K562 (cell line): ENCODE data around the gene TTC39B. TPM values are rescaled to one million over a fixed set of nuclear protein-coding genes. Genes with fewer than 3 reads are reported as not detected.

ENCODE experiments used
- ATAC-seq: fragments of 200-7000 bp; cut with Tn5 transposase; 3 replicates; pipeline ENCODE4 v1.9.1; 2020; ENCODE audit warnings: moderate library complexity
- BruUV-seq: library from RNA; stranded (reverse); fragments of 400-500 nt; replicated peaks from 2 replicates; lab custom pipeline; 2021; lab: Mats Ljungman, UMichigan
- CTCF ChIA-PET: fragments of 300-600 bp; formaldehyde crosslinking; extraction: SDS; loops from one replicate; lab custom pipeline; 2021; ENCODE audit warnings: low intra/inter-chr PET ratio; lab: Yijun Ruan, JAX
- POLR2A ChIA-PET: fragments of 300-600, 350-650 bp; sonication (Branson Sonifier 250); formaldehyde crosslinking; extraction: SDS; loops from one replicate; lab custom pipeline; 2021; ENCODE audit warnings: antibody characterized with exemption, inconsistent platforms; lab: Yijun Ruan, JAX
- DNase-seq, 4 experiments: peaks; one replicate each; pipeline versions ENCODE4 v3.0.0 to v3.0.0-alpha.2; 2011 to 2018; ENCODE audit warnings: low spot score in 3 of 4, mixed read lengths in 3 of 4; ENCODE audit errors: extremely low read depth in 1 of 4
- FAIRE-seq: peaks from 2 replicates; lab custom pipeline; 2011; peaks lifted over from hg19 to GRCh38; lab: Jason Lieb, UNC
- H2AFZ ChIP-seq: 2 replicates; pipeline ENCODE4 v1.6.0; 2011; ENCODE audit warnings: low read depth, low read length, control low read depth, inconsistent platforms
- H3K27ac ChIP-seq: fragments of 200-600 bp; 3 replicates; pipeline ENCODE4 v1.8.0; 2011; ENCODE audit warnings: low read depth, mild to moderate bottlenecking, control low read depth, inconsistent platforms, low read length, moderate library complexity, mixed read lengths; ENCODE audit errors: extremely low read depth
- H3K27me3 ChIP-seq, 2 experiments: fragments of 300-600 bp in 1 of 2; 2 replicates in 1 of 2; 3 replicates in 1 of 2; pipeline versions ENCODE4 v1.6.0 to v1.8.0; 2011; ENCODE audit warnings: inconsistent platforms in 2 of 2, low read length in 2 of 2, mild to moderate bottlenecking in 1 of 2, mixed read lengths in 1 of 2, moderate library complexity in 1 of 2; ENCODE audit not compliant: control insufficient read depth in 2 of 2, insufficient read depth in 2 of 2
- H3K36me3 ChIP-seq: fragments of 300-600 bp; 3 replicates; pipeline ENCODE4 v1.8.0; 2011; ENCODE audit warnings: mild to moderate bottlenecking, low read length, inconsistent platforms; ENCODE audit not compliant: control insufficient read depth, insufficient read depth
- H3K4me1 ChIP-seq, 2 experiments: fragments of 200-600 bp in 1 of 2; replicated peaks in 1 of 2; 2 replicates in 1 of 2; 3 replicates in 1 of 2; pipeline versions ENCODE4 v1.5.1 to v1.8.0; 2011; ENCODE audit warnings: inconsistent platforms in 2 of 2, low read length in 2 of 2, mild to moderate bottlenecking in 1 of 2, mixed read lengths in 1 of 2, moderate library complexity in 1 of 2; ENCODE audit not compliant: control insufficient read depth in 2 of 2, insufficient read depth in 2 of 2
- H3K4me2 ChIP-seq: 2 replicates; pipeline ENCODE4 v1.6.1; 2011; ENCODE audit warnings: low read length, control low read depth, inconsistent platforms, mixed read lengths; ENCODE audit not compliant: insufficient read depth
- H3K4me3 ChIP-seq: fragments of 200-600 bp; sonication (generic), shearing (Covaris generic); 2 replicates; pipeline ENCODE4 v1.5.1; 2016; ENCODE audit warnings: control low read depth, inconsistent platforms
- H3K79me2 ChIP-seq: fragments of 200-600 bp; 3 replicates; pipeline ENCODE4 v1.8.0; 2011; ENCODE audit warnings: low read length, inconsistent platforms; ENCODE audit not compliant: control insufficient read depth, insufficient read depth
- H3K9ac ChIP-seq, 2 experiments: 2 replicates each; pipeline versions ENCODE4 v1.6.0 to v1.6.1; 2011; ENCODE audit warnings: low read depth in 2 of 2, low read length in 2 of 2, control low read depth in 1 of 2, inconsistent platforms in 1 of 2, mild to moderate bottlenecking in 1 of 2, mixed read lengths in 1 of 2; ENCODE audit not compliant: insufficient read depth in 1 of 2
- H3K9me1 ChIP-seq: one replicate; pipeline ENCODE4 v1.6.0; 2011; ENCODE audit warnings: inconsistent platforms, mild to moderate bottlenecking, low read length, moderate library complexity; ENCODE audit not compliant: control insufficient read depth, insufficient read depth
- H3K9me3 ChIP-seq: replicated peaks from 2 replicates; pipeline ENCODE4 v1.5.1; 2011; ENCODE audit warnings: low read depth, low read length, inconsistent platforms; ENCODE audit not compliant: control insufficient read depth, insufficient read depth
- H4K20me1 ChIP-seq: replicated peaks from 2 replicates; pipeline ENCODE4 v1.6.1; 2011; ENCODE audit warnings: low read length, inconsistent platforms, mixed read lengths; ENCODE audit not compliant: control insufficient read depth, insufficient read depth
- ARID4B ChIP-seq: sonication (generic); formaldehyde crosslinking; IDR thresholded peaks from 2 replicates; pipeline ENCODE4 v1.8.0; 2022; ENCODE audit warnings: mild to moderate bottlenecking, missing genetic modification reagents
- KDM2B ChIP-seq: fragments of 250-450 bp; sonication (Bioruptor Pico); IDR thresholded peaks from 2 replicates; pipeline ENCODE4 v1.8.0; 2021; ENCODE audit warnings: mild to moderate bottlenecking, moderate library complexity
- ZNF778 ChIP-seq: fragments of 450-650 bp; formaldehyde crosslinking; IDR thresholded peaks from 2 replicates; pipeline ENCODE4 v1.4.0; 2020; ENCODE audit warnings: mild to moderate bottlenecking, moderate library complexity
- WGBS: fragments of 100-300 bp; shearing (Covaris generic); methylation state at CpG from one replicate; pipeline ENCODE4 v1.1.6; 2016; ENCODE audit warnings: low coverage, mixed read lengths; ENCODE audit not compliant: insufficient coverage; ENCODE audit errors: missing lambda C conversion rate; 5-methylcytosine and 5-hydroxymethylcytosine counted together
- in situ Hi-C: fragments of 300-500 bp; cut with MboI; formaldehyde crosslinking; loops from 4 replicates; pipeline ENCODE4 v1.15.0; 2018; ENCODE audit warnings: inconsistent platforms, mixed read lengths
- intact Hi-C: fragments of 100-400 bp; cut with micrococcal nuclease; formaldehyde crosslinking; loops from 2 replicates; pipeline ENCODE4 v1.14.2; 2022
- polyA plus RNA-seq, 8 experiments: library from polyadenylated mRNA; depleted of rRNA in 4 of 8; stranded (reverse) in 5 of 8; unstranded in 3 of 8; fragments of >200 nt; fragmentation: Nextera tagmentation in 2 of 8; fragmentation: Illumina TruSeq in 1 of 8; extraction: Ambion mirVana in 2 of 8; extraction: Trizol in 1 of 8; gene quantifications; 2 replicates each; pipeline versions ENCODE4 v1.2.1 to v1.2.3, GENCODE V29; 2011 to 2014; ENCODE audit warnings: inconsistent platforms in 1 of 8, missing spikeins in 1 of 8
- total RNA-seq, 7 experiments: library from RNA; depleted of rRNA in 6 of 7; stranded (reverse); fragments of >200 nt in 6 of 7; fragmentation: Illumina TruSeq in 2 of 7; extraction: Trizol in 2 of 7; gene quantifications; 2 replicates each; pipeline versions ENCODE4 v1.2.1 to v1.2.3, GENCODE V29; 2011 to 2021; ENCODE audit warnings: low replicate concordance in 1 of 7

TTC39B gene
- total and polyA plus RNA-seq, 9 of the 15 experiments (the other 6 are each of a cell fraction or from before 2014, with no cell fraction given), result 0.32 to 1.2 (median 0.95) TPM

GRCh38 chr9:15115702-15116101, 191.3 kb downstream of the TTC39B start:
- Histone ChIP-seq H4K20me1 (no peaks in the 10 kb centered on the region), H3K27me3 (no peaks in the 10 kb centered on the region), H3K9me3 (no peaks in the 10 kb centered on the region), H3K79me2 (no peaks in the 10 kb centered on the region), H3K9ac (no peak overlapping the region), H3K4me3 (no peak overlapping the region), H2AFZ (no peak overlapping the region), H3K4me1 (no peaks in the 10 kb centered on the region), H3K36me3 (no peaks in the 10 kb centered on the region), H3K4me2 (no peak overlapping the region), H3K27ac (no peak overlapping the region), H3K9me1 (no peaks in the 10 kb centered on the region)
- POLR2A ChIA-PET, result no interaction called here
- DNase-seq (no peak), ATAC-seq (no peak), FAIRE-seq (no peak)
- no TSS peak for BruUV-seq
- 0% methylated on average over 3 of the region's 5 CpGs for WGBS
- in situ Hi-C loops, result no loop called here
- no peak for TF ChIP-seq ARID4B (CRISPR knock-in tag)
- TF ChIP-seq ZNF778 (CRISPR knock-in tag), result no peak
- TF ChIP-seq KDM2B (CRISPR knock-in tag), result no peak
- CTCF ChIA-PET, result no interaction called here
- intact Hi-C loops, result no loop called here
